Renal cortex interstitium (tissue), 11 donors: ENCODE data around the gene RAB3C. TPM values are rescaled to one million over a fixed set of nuclear protein-coding genes. Genes with fewer than 3 reads are reported as not detected.

Source experiments
- DNase-seq, 11 donors: peaks; one replicate each; pipeline ENCODE4 v3.0.0-alpha.2; 2013; ENCODE audit warnings: low read depth in 9 of 11, low spot score in 4 of 11; ENCODE audit errors: extremely low read depth in 1 of 11
- polyA plus RNA-seq, 3 donors: library from polyadenylated mRNA; unstranded; fragments of 120-200 nt; gene quantifications; one replicate each; pipeline ENCODE4 v1.2.1, GENCODE V29; 2013; ENCODE audit not compliant: insufficient read length in 3 of 3

The RAB3C gene
- polyA plus RNA-seq, 3 donors: 1.2 TPM

GRCh38 chr5:58887721-58888409, 305.0 kb downstream of the RAB3C start:
- no peak for DNase-seq

- DNase-seq: no peak
Measured at GRCh38 chr5:58890265-58890664, 307.4 kb downstream of the RAB3C start.

- no peak for DNase-seq
Measured at GRCh38 chr5:58890701-58891085, 307.8 kb downstream of the RAB3C start.

DNA sequence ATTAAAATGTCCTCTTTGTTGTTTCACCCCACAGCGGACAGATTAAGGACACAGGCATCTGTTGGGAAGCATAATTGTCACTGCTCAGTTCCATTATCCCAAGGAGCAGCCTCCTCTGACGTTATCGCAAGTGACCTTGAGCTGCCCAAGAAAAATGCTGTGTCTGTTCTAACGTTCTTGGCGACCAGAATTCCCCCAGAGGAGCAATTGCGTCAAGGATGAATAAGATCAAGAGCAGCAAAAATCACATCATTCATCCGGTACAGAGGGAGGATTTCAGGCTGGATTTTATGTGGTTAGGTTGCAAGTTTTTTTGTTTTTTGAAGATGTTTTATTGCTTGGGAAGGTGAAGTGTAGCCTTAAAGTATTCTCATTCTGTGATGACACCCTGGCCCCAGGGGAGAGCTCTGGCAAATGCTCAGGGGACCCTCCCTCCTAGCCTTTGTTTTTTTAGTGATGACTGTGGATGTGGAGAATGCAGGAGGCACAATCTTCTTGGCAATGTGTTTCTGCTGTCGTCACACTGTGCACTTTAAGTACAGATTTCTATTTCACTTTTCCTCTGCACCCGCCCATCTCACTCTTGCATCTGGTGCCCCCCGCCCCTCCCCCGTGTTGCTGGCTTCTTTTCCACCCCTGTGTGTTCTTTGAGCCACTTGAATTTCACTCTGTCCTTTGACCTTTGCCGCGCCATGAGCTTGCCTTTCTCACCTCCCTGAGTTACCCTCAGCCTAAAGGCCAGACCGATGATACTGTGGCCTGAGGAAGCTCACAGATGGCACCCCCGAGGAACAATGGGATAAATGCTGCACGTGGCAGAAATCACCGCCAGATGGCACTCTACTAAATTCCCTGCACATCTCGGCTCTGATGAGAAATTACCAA, 308.5 kb downstream of the RAB3C start:
- peak; percentile 31 to 71 (median 57) for DNase-seq

GRCh38 chr5:58891971-58892343, 309.1 kb downstream of the RAB3C start:
- no peak for DNase-seq

- DNase-seq: no peak
Measured at GRCh38 chr5:58893551-58893950, 310.7 kb downstream of the RAB3C start.

DNA sequence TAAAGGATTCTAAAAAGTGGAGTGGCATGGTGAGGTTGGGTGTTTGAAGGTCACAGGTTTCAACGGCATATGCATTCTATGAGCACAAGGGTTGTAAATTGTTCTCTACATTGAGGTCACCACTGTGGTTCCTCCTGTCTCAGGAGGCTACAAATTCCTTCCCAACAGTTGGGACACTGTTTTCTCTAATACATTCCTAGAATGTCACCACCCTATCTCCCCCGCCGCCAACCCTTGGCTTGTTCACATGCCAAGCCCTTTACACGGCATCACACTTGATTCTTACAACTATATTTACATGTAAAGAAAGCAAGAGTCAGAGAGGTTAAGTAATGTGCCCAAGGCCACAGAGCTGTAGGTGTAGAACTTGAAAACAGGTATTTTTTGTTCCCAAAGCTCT, 315.1 kb downstream of the RAB3C start:
- DNase-seq: no peak

DNA sequence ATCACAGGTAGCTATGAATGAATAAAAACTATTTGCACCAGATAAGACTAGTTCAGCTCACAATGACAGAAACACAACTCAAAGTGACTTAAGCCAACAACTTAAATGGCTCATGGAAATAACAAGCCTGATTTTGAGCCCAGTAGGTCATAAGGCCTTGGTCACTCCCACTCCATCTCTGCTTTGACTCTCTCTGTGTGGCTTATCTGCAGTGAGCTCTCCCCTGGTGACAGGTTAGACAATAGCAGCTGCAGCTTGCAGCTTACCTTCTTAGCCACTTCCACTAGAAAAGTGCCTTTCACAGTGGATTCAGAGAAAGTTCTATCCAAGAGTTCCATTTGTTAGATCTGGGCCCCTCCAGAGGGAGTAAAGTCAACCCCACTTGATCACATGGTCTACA, 315.7 kb downstream of the RAB3C start:
- no peak for DNase-seq

DNA sequence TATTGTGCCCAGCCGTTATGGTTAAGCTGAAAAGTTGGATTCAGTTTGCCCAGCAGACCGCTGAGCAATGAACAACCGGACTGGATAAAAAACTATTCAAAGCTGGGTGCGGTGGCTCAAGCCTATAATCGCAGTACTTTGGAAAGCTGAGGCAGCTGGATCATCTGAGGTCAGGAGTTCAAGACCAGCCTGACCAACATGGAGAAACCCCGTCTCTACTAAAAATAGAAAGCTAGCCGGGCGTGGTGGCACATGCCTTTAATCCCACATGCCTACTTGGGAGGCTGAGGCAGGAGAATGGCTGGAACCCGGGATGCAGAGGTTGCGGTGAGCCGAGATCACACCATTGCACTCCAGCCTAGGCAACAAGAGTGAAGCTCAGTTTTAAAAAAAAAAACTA, 318.4 kb downstream of the RAB3C start:
- DNase-seq: no peak

DNA sequence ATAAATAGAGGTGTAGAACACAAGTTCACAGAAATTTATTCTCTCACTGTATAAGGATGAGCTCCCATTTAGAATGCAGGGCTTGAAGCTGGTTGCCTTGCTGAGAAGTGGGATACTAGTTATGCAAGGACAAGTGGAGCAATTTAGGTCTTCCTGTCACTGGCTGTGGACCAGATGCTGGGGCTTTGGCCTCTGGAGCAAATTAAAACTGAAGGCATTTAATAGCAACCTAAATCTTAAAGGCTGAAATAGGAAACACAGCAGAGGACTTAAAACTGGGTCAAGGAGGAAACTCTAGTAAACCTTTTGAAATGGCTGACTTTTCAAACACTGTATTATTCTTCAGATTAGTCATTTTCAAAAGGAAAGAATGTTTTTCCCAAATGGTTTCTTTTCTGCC, 319.4 kb downstream of the RAB3C start:
- DNase-seq: no peak

DNA sequence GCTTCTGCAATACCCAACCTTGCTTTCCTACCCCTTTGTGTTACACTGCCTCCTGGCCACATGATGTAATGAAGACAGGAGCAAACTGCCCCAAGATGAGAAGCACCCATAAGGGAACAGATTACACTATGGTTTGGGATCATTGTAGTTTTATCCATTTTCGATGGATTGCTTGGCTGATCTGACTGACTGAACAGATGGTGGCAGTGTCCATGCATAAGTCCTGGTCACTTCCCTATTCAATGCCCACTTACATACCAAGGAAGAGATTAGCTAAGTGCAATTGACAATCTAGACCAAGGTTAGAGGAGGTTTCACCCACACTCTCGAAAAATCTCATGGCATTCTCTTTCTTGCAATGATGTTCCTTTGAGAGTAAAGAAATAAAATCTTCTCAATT, 319.9 kb downstream of the RAB3C start:
- DNase-seq: no peak

DNA sequence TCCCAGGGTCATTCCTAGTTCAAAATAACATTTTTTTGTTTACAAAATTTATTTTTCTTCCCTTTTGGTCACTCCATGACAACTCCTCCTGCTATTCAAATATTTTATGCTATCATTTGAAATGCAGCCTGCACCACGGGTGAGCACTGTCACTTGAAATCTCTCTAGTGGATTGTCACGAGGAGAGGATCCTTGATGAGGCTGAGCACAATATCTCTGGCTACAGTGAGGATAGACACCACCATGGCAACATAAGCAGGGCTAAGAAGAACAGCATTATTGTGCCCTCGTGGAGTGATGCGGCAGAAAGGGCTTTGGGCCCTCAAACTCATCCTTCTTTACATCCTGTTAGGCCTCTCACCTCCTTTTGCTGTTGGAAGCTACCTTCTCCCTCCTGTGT, 321.9 kb downstream of the RAB3C start:
- no peak for DNase-seq

- no peak for DNase-seq
Measured at GRCh38 chr5:58905944-58906343, 323.1 kb downstream of the RAB3C start.

Other genes starting within 250 kb of the RAB3C start
- 100 to 1,000 TPM; 152 to 192 (median 178) TPM for gene PLK2, start 123.0 kb upstream of the RAB3C start, polyA plus RNA-seq
- 1 to 10 TPM in 2 of 3 donors, under 1 TPM in 1; 0.92 to 1.6 (median 1.1) TPM for gene GAPT, start 91.6 kb upstream of the RAB3C start, polyA plus RNA-seq